GM19324 (cell line): Measurements from ENCODE around the gene AFAP1L2.
"Not testable (repeated sequence)": the region's sequence is repeated elsewhere in the genome, so short reads cannot be mapped to it uniquely, and the experiment has no call there.

Experiments
- ATAC-seq: cut with Tn5 transposase; IDR thresholded peaks from one replicate; pipeline ENCODE4 v1.9.1; 2021; ENCODE audit warnings: mild to moderate bottlenecking, moderate library complexity; ENCODE audit not compliant: unreplicated experiment, low FRiP score

The AFAP1L2 gene

DNA sequence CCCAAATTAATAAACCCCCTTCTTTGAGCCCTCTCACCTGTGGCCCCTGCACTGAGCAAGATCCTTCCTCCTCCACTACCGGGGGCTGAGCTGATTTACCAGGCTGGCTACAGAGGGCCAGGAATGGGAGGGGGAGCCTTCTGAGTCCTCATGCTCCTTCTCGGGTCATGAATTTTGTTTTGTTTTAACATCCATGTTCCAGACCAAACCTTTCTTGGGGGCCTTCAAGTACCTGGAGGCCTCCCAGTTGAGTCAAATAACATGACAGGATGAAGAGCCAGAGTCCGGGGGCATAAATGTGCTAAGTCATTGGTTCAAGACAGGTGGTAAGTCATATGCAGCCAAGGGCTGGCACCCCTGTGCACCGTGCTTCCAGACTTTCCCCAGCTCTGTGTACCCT is 39.6 kb downstream of the AFAP1L2 start:
- ATAC-seq = no peak

DNA sequence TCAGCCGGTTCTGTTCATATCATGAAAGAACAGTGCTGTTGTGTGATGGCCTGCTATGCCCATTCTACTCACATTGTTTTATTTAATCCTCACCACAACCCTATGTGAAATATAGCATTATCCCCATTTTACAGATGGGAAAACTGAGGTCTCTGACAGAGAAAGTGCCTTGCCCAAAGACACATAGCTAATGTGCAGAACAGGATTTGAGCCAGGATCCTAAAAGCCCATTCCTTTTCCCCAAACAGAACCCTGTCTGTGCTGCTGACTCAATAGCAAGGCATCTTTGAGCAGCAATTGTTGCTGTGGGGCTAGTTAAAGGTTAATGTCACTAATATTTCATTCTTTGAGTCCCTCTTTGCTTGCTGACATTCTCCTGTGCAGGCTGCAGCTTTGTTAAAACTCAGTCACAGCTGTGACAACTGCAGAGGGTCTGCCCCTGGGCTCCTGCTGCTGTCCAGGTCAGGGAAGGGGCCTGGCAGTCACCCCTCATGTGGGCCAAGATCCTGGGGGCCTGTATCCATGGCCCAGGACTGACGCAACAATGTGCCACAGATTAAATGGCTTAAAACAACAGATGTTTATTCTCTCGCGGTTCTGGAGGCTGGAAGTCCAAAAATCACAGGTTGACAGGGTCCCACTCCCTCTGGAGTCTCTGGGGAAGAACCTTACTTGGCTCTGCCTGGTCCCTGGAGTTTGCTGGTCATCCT is 40.4 kb downstream of the AFAP1L2 start:
- no peak for ATAC-seq

DNA sequence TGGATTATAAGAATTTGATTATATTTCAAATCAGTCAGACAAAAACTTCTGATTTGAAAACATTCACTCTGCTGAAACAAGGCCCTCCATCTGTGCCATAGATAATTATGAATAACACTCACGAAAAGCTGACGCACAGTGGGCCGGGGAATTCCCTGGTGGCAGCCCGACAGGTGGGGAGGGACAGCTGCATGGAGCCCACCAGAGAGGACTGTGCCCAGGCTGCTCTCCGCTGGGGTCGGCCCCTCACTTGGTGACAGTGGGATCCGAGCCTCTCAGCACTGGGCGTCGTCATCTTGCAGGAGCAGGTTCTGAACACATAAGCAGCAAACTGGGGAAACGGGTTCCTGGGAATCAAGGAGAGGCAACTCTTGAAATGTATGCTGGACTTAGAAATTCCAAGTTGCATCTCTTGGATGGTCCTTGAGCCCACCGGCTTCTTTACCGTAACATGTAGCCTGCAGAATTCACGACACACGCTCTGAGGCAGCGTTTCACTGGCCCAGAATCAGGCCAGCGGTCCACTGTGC is 41.4 kb downstream of the AFAP1L2 start:
- no peak for ATAC-seq

GRCh38 chr10:114359953-114360345 is 44.4 kb downstream of the AFAP1L2 start:
- no peak for ATAC-seq

DNA sequence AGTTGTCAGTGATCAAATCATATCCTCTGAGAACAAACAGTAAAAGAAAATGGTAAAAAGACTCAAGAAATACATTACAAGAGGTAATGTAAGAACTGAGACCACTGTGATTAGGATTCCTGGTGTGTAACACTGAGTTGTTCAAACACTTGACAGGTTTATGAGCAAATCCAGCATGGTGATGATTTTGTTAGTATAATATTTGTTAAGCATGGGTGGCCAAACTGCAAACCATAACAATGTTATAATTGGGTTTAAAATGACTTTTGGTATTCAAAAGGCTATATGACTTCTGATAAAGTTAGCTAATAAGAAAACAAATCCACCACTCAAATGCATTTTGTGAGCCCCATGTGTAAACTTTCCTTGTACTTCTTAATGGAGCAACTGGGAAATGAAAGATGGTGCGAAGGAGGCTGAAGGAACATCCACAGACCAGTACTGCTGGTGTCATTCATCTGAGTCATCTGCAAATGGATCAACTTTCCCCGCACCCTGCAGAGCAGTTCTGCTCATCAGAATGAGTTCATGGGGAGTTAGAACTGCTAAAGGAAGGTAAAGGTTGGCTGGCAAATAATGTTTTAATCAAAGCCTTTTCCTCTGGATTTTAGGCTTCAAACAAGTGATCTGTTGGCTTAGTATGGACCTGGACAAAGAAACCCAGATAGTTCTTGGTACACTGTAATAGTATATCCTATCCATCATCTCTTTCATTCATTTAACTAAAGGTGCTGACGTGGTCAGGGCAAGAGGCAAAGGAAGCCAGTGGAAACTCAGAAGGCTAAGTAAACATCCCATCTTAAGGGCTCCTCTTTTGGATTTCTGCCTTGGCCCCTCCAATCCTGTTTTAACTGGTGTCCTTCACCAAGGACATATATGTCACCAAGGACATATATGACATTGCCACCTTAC is 45.0 kb downstream of the AFAP1L2 start:
- no peak for ATAC-seq

DNA sequence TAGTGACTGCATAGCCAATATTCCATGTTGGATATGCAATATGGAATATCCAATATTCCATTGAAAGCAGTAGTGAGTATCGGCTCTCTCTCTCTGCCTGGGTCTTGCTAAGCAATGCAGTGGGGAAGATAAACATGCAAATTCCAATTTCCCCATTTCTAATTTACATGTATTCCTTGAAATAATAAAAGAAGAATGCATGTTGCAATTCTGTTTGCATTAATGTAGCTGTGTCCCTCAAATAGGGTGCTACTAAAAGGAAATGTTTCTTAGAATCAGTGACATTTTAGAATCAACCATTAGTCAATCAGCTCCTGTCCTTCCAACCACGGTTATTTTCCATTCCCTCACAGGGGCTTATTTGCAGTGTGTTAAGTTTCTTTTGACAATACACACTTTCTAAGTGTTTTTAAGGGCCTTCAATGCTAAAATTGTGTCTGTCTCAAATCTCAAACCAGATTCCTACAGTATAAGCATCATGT is 46.7 kb downstream of the AFAP1L2 start:
- no peak for ATAC-seq

- no peak for ATAC-seq
Observed at GRCh38 chr10:114356751-114357514, 47.4 kb downstream of the AFAP1L2 start.

- no peak for ATAC-seq
Observed at GRCh38 chr10:114356126-114356525, 48.2 kb downstream of the AFAP1L2 start.

GRCh38 chr10:114353383-114353782 is 50.9 kb downstream of the AFAP1L2 start:
- ATAC-seq = no peak

GRCh38 chr10:114352653-114353298 is 51.5 kb downstream of the AFAP1L2 start:
- ATAC-seq = no peak

GRCh38 chr10:114350751-114351150 is 53.6 kb downstream of the AFAP1L2 start:
- ATAC-seq = no peak

GRCh38 chr10:114349522-114350215 is 54.6 kb downstream of the AFAP1L2 start:
- ATAC-seq = no peak

DNA sequence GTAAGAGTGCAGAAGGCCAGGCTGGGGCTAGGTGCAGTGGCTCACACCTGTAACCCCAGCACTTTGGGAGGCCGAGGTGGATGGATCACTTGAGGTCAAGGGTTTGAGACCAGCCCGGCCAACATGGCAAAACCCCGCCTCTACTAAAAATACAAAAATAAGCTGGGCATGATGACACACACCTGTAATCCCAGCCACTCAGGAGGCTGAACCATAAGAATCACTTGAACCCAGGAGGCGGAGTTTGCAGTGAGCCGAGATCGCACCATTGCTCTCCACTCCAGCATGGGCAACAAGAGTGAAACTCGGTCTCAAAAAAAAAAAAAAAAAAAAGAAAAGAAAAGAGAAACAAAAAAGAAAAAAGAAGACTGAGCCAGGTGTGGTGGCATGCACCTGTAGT is 55.2 kb downstream of the AFAP1L2 start:
- ATAC-seq = not testable (repeated sequence)

GRCh38 chr10:114347791-114348190 is 56.5 kb downstream of the AFAP1L2 start:
- no peak for ATAC-seq

DNA sequence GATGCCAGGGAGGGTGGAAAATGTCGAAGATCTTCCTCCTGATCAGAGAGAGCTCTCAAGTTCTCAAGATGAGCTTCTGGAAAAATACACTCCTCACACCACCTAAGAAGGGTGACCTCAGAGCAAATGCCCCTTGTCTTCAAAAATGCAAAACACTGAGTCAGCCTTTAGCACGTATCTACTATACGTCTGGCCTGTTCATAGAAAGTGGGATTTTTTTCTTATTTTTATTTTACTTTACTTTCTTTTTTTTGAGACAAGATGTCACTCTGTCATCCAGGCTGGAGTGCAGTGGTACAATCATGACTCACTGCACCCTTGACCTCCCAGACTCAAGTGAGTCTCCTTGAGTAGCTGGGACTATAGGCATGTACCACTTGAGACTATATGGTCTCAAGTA is 57.1 kb downstream of the AFAP1L2 start:
- ATAC-seq = no peak

DNA sequence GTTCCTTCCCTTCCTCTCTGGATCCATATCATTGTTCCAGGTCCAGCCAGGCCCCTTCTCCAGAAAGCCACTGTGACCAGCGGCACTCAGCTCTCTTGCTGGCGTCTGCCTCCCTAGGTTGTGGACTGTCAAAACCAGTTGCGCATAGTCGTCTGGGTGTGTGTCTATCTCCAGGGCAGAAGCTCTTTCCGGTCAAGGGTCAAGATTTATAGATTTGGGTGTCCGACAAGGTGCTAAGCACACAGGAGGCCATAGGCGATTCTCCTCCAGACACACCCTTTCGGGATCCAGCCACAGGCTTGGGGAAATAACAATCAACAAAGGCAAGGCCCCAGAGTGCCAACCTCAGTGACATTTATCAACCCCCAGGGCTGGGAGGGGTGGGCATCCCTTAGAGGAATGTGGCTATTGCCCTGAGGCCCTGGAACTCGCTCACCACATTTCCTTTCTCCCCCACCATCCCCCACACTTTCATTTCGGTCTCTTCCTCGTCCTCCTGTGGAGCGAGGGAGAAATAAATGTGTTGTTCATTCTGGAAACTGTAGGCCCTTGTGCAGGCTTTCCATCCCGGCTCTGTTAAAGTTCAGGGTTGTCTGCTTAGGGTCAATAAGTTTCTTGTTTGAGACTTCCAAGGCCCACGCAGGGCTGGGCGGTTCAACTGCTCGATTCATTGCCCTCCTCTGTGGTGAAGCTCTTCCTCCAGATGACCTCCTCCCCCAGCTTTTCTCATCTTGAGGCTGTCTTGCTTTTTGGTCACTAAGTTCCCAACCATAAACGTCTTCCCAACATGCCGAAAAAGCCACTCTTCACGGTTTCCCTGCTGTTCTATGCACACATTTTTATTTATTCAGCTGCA is 57.9 kb downstream of the AFAP1L2 start:
- no peak for ATAC-seq

GRCh38 chr10:114345701-114346100 is 58.6 kb downstream of the AFAP1L2 start:
- no peak for ATAC-seq

DNA sequence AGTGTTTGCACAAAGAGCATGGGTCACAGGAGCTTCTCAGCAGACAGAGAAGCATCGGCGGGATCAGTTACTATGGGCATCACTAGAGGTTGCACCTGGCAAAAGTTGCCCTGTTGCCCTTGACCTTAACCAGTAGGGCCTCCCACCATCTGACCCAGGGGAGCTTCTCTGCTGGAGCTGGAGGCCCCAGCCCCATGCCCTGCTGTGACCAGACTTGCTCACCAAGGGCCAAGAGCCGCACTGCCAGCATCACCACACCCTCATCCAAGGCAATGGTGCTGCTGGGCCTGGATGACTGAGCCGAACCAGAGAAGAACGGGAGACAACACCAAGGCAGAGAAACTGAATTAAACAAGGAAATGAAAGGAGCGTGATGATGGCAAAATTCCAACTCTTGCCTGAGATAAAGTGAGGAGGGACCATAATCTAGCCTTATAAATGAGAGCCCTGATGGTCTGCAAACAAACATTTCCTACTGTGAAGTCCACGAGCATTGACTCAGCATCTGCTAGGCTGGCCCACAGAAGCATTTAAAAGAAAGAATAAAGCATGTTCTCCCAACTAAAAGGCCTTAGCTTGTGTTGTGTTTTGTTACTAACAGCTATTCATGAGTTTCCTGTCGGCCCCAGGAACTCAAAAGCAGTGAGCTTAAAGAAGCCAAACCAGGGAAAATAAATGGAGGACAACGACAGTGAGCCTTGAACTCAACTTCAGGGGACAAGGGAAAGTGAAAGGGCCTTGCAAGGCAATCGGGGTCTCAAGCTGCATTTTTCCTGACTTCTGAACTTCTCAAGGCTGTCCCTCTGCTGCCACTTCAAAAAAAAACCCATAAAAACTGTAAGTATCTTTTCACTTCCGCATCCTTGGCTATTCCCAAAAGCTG is 60.4 kb downstream of the AFAP1L2 start:
- ATAC-seq = no peak
